Natural killer cell (primary cell): ENCODE data around the gene ARHGEF26. TPM values are rescaled to one million over a fixed set of nuclear protein-coding genes. Genes with fewer than 3 reads are reported as not detected.

Source experiments
- ATAC-seq, 3 donors: fragments of 150-1000 bp in 2 of 3; fragments of 200-7000 bp in 1 of 3; cut with Tn5 transposase; 1 replicate in 1 of 3; 2 replicates in 2 of 3; pipeline ENCODE4 v1.10.0; 2021; ENCODE audit warnings: mild to moderate bottlenecking in 2 of 3, moderate library complexity in 2 of 3
- DNase-seq, 2 donors: peaks; one replicate each; pipeline versions ENCODE4 v3.0.0 to v3.0.0-alpha.2; 2013 to 2021; ENCODE audit warnings: mixed read lengths in 1 of 2
- H3K27ac ChIP-seq: one replicate; pipeline ENCODE4 v1.5.1; 2013; ENCODE audit warnings: mild to moderate bottlenecking, low read length
- H3K27me3 ChIP-seq: one replicate; pipeline ENCODE4 v1.6.1; 2013; ENCODE audit warnings: low read length; ENCODE audit not compliant: control insufficient read depth, insufficient read depth
- H3K36me3 ChIP-seq: one replicate; pipeline ENCODE4 v1.6.1; 2013; ENCODE audit warnings: low read length; ENCODE audit not compliant: control insufficient read depth, insufficient read depth
- H3K4me1 ChIP-seq: one replicate; pipeline ENCODE4 v1.6.1; 2013; ENCODE audit warnings: low read length; ENCODE audit not compliant: control insufficient read depth, insufficient read depth
- H3K4me3 ChIP-seq: one replicate; pipeline ENCODE4 v1.5.1; 2013; ENCODE audit warnings: low read length
- H3K9me3 ChIP-seq: one replicate; pipeline ENCODE4 v1.6.1; 2013; ENCODE audit warnings: low read length; ENCODE audit not compliant: control insufficient read depth, insufficient read depth
- H3K27ac Mint-ChIP-seq, 2 donors: one replicate each; pipeline ENCODE4 v1.8.0; 2022; ENCODE audit warnings: mild to moderate bottlenecking in 2 of 2, mixed read lengths in 2 of 2, moderate library complexity in 1 of 2
- H3K27me3 Mint-ChIP-seq, 2 donors: one replicate each; pipeline ENCODE4 v1.8.0; 2022; ENCODE audit warnings: low read depth in 2 of 2, mixed read lengths in 2 of 2
- H3K36me3 Mint-ChIP-seq: one replicate; pipeline ENCODE4 v1.8.0; 2022; ENCODE audit warnings: mixed read lengths
- H3K4me1 Mint-ChIP-seq, 2 donors: one replicate each; pipeline ENCODE4 v1.8.0; 2022; ENCODE audit warnings: mixed read lengths in 2 of 2
- H3K4me3 Mint-ChIP-seq: one replicate; pipeline ENCODE4 v1.8.0; 2022; ENCODE audit warnings: mild to moderate bottlenecking, moderate library complexity, mixed read lengths
- H3K9me3 Mint-ChIP-seq, 2 donors: one replicate each; pipeline ENCODE4 v1.8.0; 2022; ENCODE audit warnings: mixed read lengths in 2 of 2
- CTCF ChIP-seq: fragments of 200-600 bp; IDR thresholded peaks from one replicate; pipeline ENCODE4 v1.8.0; 2022; ENCODE audit warnings: antibody characterized with exemption
- WGBS: methylation state at CpG from one replicate; pipeline ENCODE4 v1.1.7; 2013; ENCODE audit warnings: missing lambda C conversion rate; ENCODE audit not compliant: insufficient coverage; 5-methylcytosine and 5-hydroxymethylcytosine counted together
- intact Hi-C: fragments of 100-400 bp; cut with micrococcal nuclease; formaldehyde crosslinking; loops from one replicate; pipeline ENCODE4 v1.14.2; 2022
- total RNA-seq, 4 donors: library from RNA; stranded (reverse); fragments of 120-200 nt in 1 of 4; gene quantifications; one replicate each; pipeline versions ENCODE4 v1.2.3 to v1.2.4, GENCODE V29; 2013 to 2022

Gene ARHGEF26
- total RNA-seq, 3 donors from 2014 or later (not counting 1 experiment from before 2014, with no cell fraction given), result 0.20 TPM; not detected in 2

GRCh38 chr3:154164387-154164786 lies 43.2 kb downstream of the ARHGEF26 start:
- Mint-ChIP-seq H3K27ac (no peak overlapping the region), H3K4me3 (no peak overlapping the region), H3K4me1 (no peaks in the 10 kb centered on the region), H3K36me3 (no peaks in the 10 kb centered on the region), H3K27me3 (peaks cover 0 to 10% of the 10 kb centered on the region in 2 donors), H3K9me3 (peaks cover 0 to 2% of the 10 kb centered on the region in 2 donors)
- no peak overlapping the region for H3K4me3 ChIP-seq
- H3K4me1 ChIP-seq, result no peaks in the 10 kb centered on the region
- intact Hi-C loops, result no loop called here
- TF ChIP-seq CTCF, result no peak
- H3K27ac ChIP-seq, result no peak overlapping the region
- 100% methylated on average over 2 of the region's 2 CpGs for WGBS
- DNase-seq, result no peak
- H3K27me3 ChIP-seq, result no peaks in the 10 kb centered on the region
- no peaks in the 10 kb centered on the region for H3K9me3 ChIP-seq
- H3K36me3 ChIP-seq, result no peaks in the 10 kb centered on the region
- ATAC-seq, result no peak

- no peak for ATAC-seq
- intact Hi-C loops, result no loop called here
- no peak overlapping the region for H3K27ac Mint-ChIP-seq
- Histone ChIP-seq H3K27ac (no peak overlapping the region), H3K27me3 (no peaks in the 10 kb centered on the region), H3K36me3 (no peaks in the 10 kb centered on the region), H3K9me3 (no peaks in the 10 kb centered on the region), H3K4me3 (no peak overlapping the region), H3K4me1 (no peaks in the 10 kb centered on the region)
- no peak for TF ChIP-seq CTCF
- 85% methylated on average over 6 of the region's 9 CpGs for WGBS
- H3K36me3 Mint-ChIP-seq, result no peaks in the 10 kb centered on the region
- H3K4me1 Mint-ChIP-seq, result no peaks in the 10 kb centered on the region
- no peaks in the 10 kb centered on the region for H3K9me3 Mint-ChIP-seq
- no peak overlapping the region for H3K4me3 Mint-ChIP-seq
- no peaks in the 10 kb centered on the region for H3K27me3 Mint-ChIP-seq
- no peak for DNase-seq
Observed at GRCh38 chr3:154168998-154169795, 48.0 kb downstream of the ARHGEF26 start.

GRCh38 chr3:154169796-154170110 lies 48.6 kb downstream of the ARHGEF26 start:
- no peaks in the 10 kb centered on the region for H3K9me3 Mint-ChIP-seq
- Histone ChIP-seq H3K27me3 (no peaks in the 10 kb centered on the region), H3K36me3 (no peaks in the 10 kb centered on the region), H3K9me3 (no peaks in the 10 kb centered on the region), H3K4me1 (no peaks in the 10 kb centered on the region), H3K4me3 (no peak overlapping the region), H3K27ac (no peak overlapping the region)
- intact Hi-C loops, result no loop called here
- no peak for DNase-seq
- H3K4me1 Mint-ChIP-seq, result no peaks in the 10 kb centered on the region
- H3K27ac Mint-ChIP-seq, result no peak overlapping the region
- 80% methylated on average over 1 of the region's 1 CpG for WGBS
- no peaks in the 10 kb centered on the region for H3K36me3 Mint-ChIP-seq
- no peak overlapping the region for H3K4me3 Mint-ChIP-seq
- TF ChIP-seq CTCF, result no peak
- no peaks in the 10 kb centered on the region for H3K27me3 Mint-ChIP-seq
- ATAC-seq, result no peak

- Mint-ChIP-seq H3K36me3 (no peaks in the 10 kb centered on the region), H3K9me3 (no peaks in the 10 kb centered on the region), H3K4me3 (no peak overlapping the region), H3K4me1 (no peaks in the 10 kb centered on the region), H3K27ac (no peak overlapping the region), H3K27me3 (no peaks in the 10 kb centered on the region)
- DNase-seq, result no peak
- intact Hi-C loops, result no loop called here
- WGBS, result 86% methylated on average over 1 of the region's 1 CpG
- no peak for ATAC-seq
- no peak for TF ChIP-seq CTCF
- Histone ChIP-seq H3K4me3 (no peak overlapping the region), H3K9me3 (no peaks in the 10 kb centered on the region), H3K4me1 (no peaks in the 10 kb centered on the region), H3K27me3 (no peaks in the 10 kb centered on the region), H3K36me3 (no peaks in the 10 kb centered on the region), H3K27ac (no peak overlapping the region)
Observed at GRCh38 chr3:154170300-154170699, 49.1 kb downstream of the ARHGEF26 start.
